Activated CD8-positive, alpha-beta memory T cell treated with anti-CD3 and anti-CD28 coated beads, Interleukin-2, amount 50 U/mL, for 4 hours (primary cell): ENCODE results near the gene TSACC.
"Not testable (repeated sequence)": the region's sequence is repeated elsewhere in the genome, so short reads cannot be mapped to it uniquely, and the experiment has no call there.

Experiments used
- DNase-seq: peaks from one replicate; pipeline ENCODE4 v3.0.0-alpha.2; 2020

Gene TSACC

GRCh38 chr1:156338180-156338976 is at the start of gene TSACC, which contains the start of gene CCT3:
TSS of gene TSACC (plus strand) at chr1:156338526. CDS start at chr1:156339758, 1,232 bp downstream.
TSS of gene CCT3 (minus strand) at chr1:156338292. CDS start at chr1:156338184, 108 bp downstream.
- DNase-seq: peak; percentile 99

- no peak for DNase-seq
Measured at GRCh38 chr1:156289857-156290256, 48.5 kb upstream of the TSACC start.

- no peak for DNase-seq
Measured at GRCh38 chr1:156291226-156292061, 46.9 kb upstream of the TSACC start.

GRCh38 chr1:156293098-156293434 is 45.3 kb upstream of the TSACC start:
- no peak for DNase-seq

GRCh38 chr1:156293895-156294294 is 44.4 kb upstream of the TSACC start:
- DNase-seq: no peak

GRCh38 chr1:156295391-156295947 is 42.9 kb upstream of the TSACC start, which contains the start of gene GLMP:
TSS of gene GLMP (minus strand) at chr1:156295679. CDS start at chr1:156295645, 34 bp downstream.
- DNase-seq: peak; percentile 46

- DNase-seq: no peak
Measured at GRCh38 chr1:156298852-156299357, 39.4 kb upstream of the TSACC start, which contains the start of gene VHLL. TSS of gene VHLL (minus strand) at chr1:156299307. CDS start at chr1:156299189, 118 bp downstream.

GRCh38 chr1:156303241-156303640 is 35.1 kb upstream of the TSACC start:
- DNase-seq: no peak

GRCh38 chr1:156305215-156305614 is 33.1 kb upstream of the TSACC start:
- DNase-seq: no peak

- no peak for DNase-seq
Measured at GRCh38 chr1:156308078-156308477, 30.2 kb upstream of the TSACC start.

- no peak for DNase-seq
Measured at GRCh38 chr1:156310962-156311361, 27.4 kb upstream of the TSACC start.

- DNase-seq: no peak
Measured at GRCh38 chr1:156316909-156317308, 21.4 kb upstream of the TSACC start.

GRCh38 chr1:156319664-156320063 is 18.7 kb upstream of the TSACC start:
- no peak for DNase-seq

- no peak for DNase-seq
Measured at GRCh38 chr1:156320560-156320959, 17.8 kb upstream of the TSACC start.

- not testable (repeated sequence) for DNase-seq
Measured at GRCh38 chr1:156323179-156323578, 15.1 kb upstream of the TSACC start.

GRCh38 chr1:156336242-156336641 is 2.1 kb upstream of the TSACC start:
- no peak for DNase-seq

GRCh38 chr1:156337052-156337887 is 1.1 kb upstream of the TSACC start:
- no peak for DNase-seq

- DNase-seq: no peak
Measured at GRCh38 chr1:156337888-156338179, 492 bp upstream of the TSACC start.

- DNase-seq: no peak
Measured at GRCh38 chr1:156342166-156342955, 4.0 kb downstream of the TSACC start.

- DNase-seq: no peak
Measured at GRCh38 chr1:156344409-156344808, 6.1 kb downstream of the TSACC start.

- not testable (repeated sequence) for DNase-seq
Measured at GRCh38 chr1:156346035-156346434, 7.7 kb downstream of the TSACC start.

GRCh38 chr1:156346636-156347035 is 8.3 kb downstream of the TSACC start:
- no peak for DNase-seq
